NCI-H2171 treated with DMSO at 0.1 percent for 48 hours (cell line): ENCODE data around the gene TPRG1L.

ENCODE experiments used
- DNase-seq: peaks from one replicate; lab custom pipeline; 2025; lab: John Stamatoyannopoulos, UW

Gene TPRG1L

DNA sequence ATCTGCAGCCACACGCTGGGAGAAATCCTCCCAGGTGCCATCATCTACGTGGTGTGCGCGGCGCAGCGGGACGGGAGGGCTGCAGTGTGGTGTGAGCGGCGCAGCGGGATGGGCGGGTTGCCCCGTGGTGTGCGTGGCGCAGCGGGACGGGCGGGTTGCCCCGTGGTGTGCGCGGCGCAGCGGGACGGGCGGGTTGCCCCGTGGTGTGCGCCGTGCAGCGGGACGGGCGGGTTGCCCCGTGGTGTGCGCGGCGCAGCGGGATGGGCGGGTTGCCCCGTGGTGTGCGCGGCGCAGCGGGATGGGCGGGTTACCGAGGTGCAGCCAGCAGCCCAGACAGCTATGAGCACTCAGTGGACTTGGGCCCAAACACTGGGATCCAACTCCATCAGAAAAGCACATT is 20.4 kb downstream of the TPRG1L start:
- DNase-seq: no peak

DNA sequence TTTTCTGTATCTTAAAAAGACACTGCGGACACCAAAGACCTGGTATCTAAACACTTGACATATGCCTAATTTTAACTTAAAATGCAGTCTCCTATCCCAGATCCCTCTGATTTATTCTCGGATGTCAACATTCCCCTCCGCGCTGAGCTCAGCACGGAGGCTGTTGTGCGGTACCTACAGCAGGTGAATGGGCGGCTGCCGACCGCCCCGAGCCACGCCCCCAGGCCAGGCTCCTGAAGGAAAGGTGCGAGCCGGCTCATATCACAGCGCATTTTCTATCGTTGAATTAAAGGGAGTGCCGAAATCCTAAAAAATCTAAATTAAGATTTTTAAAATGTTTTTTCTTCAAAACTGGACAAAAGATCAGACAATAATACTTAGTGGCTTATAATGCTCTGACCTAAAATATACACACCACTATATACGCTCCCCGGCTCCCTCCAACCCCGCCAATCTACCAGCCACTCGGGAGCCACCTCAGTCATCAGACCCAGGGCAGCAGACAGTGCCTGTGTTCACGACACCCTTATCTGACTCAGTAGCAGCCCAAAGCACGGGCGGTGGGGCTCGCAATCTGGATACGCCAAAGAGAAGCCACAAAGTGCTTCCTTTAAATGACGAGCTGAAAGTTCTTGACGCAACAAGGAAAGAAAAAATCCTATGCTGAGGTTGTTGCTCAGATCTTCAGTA is 21.0 kb downstream of the TPRG1L start:
- no peak for DNase-seq

DNA sequence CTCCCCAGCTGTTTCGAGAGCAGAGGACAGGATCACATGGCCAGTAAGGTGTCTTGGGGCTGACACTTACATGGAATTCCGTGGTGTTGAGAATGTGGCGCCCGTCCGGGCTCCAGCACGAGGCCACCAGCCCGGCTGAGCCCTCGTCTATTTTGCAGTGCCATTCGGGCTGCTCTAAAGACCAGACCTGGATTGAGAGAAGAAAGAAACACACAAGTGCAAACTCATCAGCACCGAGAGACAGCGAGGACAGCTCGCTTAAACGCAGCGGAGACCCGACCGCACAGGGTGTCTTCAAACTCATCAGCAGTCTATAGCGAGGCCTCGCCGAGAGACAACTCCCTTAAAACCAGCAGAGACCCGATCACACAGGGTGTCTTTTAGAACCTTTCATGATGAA is 21.8 kb downstream of the TPRG1L start:
- no peak for DNase-seq

DNA sequence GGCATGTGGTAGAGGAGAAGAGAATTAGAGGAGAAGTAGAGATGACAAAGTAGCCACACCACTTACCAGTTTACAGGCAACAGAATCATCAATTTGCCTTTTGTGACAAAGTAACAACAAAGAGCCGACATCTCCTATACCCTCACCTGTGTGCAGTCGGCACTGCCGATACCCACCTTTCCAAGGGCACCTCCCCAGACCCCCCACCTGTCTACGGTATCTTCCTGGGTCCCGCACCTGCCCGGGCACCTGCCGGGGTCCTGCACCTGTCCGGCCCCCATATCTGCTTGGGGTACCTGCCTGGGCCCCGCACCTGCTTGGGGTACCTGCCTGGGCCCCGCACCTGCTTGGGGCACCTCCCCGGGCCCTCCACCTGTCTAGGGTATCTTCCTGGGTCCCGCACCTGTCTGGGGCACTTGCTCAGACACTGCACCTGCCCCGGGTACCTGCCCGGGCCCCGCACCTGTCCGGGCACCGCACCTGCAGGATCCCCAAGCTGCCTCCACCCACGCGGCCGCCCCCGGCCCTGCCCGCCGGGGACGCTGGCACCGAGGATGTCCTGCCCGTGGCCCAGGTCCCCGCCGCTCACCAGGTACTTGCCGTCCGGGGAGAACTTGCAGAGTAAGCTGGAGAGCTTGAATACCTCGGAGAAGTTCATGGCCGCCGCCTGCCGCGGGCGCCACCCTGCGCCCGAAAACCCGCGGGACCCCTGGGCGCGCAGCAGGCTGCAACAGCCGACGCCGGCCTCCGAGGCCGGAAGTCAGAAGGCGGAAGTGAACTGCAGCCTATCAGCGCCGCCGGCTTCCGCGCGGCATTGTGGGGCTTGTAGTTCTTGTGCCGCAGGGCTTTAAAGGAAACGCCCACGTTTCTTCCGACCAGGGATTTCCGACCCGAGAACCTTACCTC is 24.8 kb downstream of the TPRG1L start, which contains the start of gene WRAP73:
Gene WRAP73, minus strand, starts transcription at position 762 of the 906 bp plus-strand sequence. Its CDS starts 104 bp downstream, at position 658.
- DNase-seq: peak; percentile 93

DNA sequence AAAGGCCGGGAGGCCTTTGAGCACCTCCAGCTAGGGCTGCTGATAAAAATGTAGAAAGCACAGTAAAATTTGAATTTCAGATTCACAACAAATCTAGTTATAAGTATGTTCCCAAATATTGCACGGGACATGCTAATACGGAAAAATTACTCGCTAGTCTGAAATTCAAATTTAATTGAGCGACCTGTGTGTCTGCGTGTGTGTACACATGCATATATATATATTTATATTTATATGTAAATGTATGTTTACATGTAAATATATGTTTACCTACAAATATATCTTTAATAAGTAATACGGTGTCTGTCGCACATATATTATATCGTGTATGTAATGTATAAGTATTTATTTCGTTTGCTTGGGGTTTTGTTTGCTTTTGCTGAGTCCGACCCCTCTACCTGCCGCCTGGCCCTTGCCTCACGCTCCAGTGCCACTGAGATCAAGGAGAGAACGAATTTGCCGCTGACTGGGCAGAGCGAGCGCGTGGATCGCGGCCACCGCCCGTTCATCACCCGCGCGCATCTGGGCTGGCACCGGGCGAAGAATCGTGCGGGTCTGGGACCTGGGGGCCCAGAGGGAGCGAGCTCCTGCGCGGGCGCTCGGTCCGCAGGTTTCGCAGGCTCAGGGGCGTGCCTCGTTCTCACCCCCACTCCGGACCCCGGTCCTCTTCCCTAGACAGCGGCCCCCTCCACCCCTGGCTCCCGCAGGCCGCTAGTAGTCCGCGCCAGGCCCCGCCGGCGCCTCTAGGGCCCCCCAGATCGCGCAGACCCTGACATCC is 25.6 kb downstream of the TPRG1L start:
- DNase-seq: no peak

DNA sequence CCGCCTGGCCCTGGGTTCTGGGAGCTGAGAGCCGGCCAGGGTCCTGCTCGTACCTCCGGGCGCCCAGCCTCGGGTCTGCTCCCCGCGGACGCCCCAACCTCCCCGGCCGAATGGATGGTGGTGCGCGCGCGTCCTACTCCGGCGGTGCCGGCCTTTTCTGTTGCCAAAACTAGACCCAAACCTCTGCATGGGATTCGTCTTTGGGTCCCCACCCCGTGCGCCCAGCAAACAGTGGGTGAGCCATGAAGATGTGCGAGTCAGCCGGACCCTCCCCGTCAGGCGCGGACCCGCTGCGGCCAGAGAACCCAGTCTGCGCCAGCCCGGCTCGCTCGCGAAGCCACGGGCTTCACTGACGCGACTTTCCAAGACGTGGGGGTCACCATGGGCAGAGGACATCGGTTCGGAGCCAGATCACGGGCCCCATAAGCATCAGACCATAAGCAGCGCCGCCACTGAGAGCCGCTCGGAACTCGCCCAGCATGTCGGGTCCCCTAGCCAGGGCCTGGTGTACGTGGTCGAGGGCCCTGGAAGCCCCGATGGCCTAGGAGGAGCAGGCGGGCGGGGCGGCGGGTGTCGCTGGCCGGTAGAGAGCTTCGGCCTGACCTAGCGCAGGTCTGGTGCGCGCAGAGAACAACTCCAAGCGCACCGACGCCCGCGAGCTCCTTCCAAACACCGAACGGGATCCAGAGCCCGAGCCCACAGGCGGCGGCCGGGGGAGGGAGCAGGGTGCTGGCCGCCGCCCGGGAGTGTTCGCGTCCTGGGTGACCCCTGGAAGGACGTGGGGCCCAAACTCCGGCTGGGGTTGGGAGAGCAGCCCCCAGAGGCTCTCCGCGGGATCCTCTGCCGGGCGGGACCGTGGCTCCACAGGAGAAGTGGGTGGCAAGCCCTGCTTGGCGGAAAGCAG is 26.5 kb downstream of the TPRG1L start:
- DNase-seq: no peak

DNA sequence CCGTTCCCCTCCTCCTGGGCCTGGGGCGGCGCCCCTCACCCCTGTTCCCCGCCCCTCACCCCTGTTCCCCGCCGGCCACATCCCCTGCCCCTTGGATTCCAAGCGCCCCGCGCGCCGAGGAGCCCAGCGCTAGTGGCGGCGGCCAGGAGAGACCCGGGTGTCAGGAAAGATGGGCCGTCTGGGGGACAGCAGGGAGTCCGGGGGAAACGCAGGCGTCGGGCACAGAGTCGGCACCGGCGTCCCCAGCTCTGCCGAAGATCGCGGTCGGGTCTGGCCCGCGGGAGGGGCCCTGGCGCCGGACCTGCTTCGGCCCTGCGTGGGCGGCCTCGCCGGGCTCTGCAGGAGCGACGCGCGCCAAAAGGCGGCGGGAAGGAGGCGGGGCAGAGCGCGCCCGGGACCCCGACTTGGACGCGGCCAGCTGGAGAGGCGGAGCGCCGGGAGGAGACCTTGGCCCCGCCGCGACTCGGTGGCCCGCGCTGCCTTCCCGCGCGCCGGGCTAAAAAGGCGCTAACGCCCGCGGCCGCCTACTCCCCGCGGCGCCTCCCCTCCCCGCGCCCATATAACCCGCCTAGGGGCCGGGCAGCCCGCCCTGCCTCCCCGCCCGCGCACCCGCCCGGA is 27.2 kb downstream of the TPRG1L start, which contains the start of gene TP73:
Gene TP73, plus strand, starts transcription at position 587 of the 618 bp plus-strand sequence. CDS start 29,850 bp downstream, outside the sequence.
- peak; percentile 72 for DNase-seq

DNA sequence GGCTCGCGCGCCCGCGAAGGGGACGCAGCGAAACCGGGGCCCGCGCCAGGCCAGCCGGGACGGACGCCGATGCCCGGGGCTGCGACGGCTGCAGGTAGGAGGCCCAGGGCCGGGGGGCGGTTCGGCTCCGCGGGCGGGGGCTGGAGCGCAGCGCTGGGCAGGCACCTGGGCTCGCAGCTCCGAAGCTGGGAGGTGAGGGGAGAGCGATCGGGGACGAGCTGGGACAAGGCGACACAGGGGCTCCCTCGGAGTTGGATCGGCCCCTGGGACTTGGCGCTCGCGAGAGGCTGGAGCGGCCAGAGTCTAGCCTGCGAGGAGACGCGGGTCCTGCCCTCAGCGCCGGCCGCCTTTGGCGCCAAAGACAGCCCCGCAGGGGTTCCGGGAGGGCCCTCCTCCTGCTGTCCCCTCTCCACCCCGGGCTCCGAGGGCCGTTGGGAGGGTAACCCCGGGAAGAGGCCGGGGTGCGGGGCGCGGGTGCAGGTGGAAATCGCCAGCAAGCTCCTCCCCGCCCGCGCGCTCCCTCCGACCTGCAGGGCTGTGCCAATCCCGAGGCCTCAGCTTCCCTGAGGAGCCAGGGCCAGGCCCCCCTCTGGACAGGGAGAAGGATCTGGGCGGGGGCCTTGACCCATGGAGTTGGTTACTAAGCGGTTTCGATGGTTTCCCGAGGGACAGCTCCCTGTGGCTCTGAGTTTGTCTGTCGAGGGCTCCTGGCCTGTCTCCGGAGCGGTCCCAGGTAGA is 27.9 kb downstream of the TPRG1L start:
- peak; percentile 29 for DNase-seq

DNA sequence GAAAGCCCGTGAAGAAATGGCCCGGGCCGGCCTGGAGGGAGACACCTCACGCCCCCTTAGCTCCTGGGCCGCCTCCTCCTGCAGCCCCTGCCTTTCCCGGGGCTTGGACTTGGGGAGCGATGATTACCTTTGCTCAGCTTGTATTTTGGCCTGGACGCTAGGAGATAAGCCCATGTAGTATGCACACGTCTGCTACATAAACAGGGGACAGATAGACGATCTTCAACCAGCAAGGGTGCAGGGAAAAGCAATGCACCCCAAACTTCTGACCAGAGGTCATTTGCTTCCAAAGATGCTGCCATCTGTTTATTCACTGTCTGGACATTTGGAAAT is 28.4 kb downstream of the TPRG1L start:
- DNase-seq: no peak

DNA sequence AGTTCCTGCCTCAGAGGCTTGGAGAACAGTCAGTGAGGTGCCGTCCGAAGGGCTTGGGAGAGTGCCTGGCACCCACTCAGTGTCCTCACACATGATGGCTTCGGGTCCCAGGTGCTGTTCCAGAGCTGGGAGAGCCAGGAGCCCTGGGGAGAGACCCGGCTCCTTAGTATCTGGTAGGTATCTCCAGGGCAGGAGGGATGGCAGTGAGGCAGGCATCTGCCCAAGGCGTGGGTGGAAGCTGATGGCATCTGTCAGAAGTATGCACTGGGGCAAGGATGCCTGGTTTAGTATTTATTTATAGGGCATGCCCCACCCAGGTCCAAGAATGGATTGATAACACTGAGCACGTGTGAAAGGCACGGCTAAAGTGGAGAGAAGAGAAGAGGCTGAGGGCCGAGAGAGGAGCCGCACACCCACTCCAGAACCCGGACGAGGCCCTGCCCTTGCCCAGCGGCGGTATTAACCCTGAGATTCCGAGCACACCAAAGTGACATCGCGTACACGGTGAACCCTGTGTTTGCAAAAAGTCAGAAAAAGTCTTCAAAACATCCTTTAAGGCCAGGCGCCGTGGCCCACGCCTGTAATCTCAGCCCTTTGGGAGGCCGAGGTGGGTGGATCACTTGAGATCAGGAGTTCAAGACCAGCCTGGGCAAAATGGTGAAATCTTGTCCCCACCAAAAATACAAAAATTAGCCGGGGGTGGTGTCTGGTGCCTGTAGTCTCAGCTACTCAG is 29.9 kb downstream of the TPRG1L start:
- DNase-seq: no peak

DNA sequence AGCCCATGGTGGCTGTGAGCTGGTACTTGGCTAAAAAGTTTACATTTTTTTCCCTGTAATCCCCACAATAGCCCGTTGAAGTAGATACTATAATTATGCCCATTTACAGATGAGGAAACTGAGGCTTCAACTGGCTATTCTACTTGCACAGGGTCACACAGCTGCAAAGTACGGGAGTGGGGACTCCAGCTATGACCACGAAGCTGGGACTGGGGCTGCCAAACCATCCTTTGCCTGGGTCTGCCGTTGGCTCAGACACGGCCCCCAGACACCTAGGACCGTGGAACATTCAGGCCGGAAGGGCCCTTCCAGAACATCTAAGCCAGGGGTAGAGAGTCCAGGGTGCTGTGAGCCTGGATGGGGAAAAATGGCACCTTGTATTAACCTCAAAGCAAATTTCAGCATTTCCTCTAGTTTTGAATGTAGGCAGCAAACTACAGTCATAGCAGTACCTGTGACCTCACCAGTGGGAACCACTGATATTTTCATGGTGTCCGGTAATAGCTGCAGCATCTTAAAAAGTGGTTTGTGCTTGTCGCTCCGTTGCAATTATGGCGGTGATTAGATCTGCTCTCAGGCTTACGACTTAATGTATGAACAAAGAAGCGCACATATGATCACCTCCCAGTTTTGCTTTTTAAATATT is 31.8 kb downstream of the TPRG1L start:
- DNase-seq: no peak

DNA sequence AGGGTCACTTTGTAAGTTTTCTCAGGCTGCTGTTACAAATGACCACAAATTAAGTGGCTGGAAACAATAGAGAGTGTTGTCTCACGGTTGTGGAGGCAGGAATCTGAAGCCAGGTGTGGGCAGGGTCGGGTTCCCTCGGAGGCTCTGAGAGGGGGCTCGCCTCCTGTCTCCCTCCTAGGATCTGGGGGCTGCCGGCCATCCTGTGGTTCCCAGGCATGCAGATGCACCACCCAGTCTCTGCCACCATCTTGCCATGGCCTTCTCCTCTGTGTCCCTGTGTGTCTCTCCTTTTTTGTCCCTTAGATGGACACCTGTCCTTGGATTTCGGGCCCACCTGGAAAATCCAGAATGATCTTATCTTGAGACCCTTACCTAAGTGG is 32.3 kb downstream of the TPRG1L start:
- no peak for DNase-seq

DNA sequence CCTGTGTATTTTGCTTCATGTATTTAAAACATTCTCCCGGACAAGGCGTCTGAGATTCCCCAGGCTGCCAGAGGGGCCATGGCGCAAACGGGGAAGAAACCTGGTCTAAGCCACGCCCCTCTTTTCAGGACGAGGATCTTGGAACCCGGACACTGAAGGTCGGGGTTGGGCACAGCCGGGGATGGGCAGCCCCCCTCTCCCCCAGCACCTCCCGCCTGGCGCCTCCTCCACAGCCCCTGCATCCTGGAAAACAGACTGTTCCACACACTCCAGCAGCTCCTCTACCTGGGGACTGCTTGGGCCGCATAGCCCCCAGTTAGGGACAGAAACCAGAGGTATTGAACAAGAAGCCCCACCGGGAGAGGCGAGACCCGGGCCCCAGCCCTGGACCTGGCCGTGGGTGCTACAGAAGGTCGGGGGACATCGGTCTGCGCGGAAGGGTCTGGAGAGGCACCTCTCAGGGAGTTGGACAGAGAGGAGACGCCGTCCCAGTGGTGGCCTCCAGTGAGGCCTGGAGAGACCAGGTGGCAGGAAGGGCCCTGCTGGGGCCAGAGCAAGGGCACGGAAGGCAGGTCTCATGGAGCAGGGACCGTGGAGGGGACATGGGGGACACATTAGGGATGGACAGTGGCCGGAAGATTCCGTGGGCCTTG is 32.9 kb downstream of the TPRG1L start:
- DNase-seq: no peak

DNA sequence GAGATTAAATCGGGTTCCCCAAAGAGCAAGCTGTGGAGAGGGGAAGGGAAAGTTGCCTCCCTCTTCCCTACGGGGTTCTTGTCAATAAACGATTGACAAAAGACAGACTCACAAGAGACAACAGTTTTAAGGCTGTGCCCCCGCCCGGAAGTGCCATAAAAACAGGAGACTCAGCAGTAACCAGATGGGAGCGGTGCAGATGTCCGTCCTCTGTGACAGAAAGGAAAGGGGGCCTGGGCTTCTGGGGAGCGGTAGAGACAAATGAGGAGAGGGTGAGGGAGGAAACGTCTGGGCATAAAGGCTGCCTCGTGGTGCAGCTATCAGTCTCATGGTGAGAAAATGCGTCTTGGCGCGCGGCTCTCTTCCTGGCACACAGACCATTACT is 33.4 kb downstream of the TPRG1L start:
- peak; percentile 40 for DNase-seq

DNA sequence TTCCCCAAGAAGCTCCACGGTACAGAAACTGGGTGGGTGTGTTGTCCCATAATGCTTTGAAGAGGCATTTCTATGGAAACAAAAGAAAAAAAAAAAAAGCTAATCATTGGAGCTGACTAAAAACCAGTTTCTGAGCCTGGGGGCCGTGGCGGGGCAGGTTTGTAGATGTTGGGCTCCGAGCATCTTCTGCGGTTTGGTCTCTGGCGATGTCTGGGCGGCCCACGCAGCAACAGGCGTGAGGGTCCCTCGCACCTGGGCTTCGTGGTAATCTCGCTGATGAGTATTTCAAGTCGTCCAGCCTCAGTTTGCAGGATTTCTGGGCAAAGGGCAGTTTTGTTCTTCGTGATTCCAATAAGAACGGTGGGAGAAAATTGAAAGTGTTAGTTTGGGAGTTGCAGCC is 34.3 kb downstream of the TPRG1L start:
- no peak for DNase-seq

DNA sequence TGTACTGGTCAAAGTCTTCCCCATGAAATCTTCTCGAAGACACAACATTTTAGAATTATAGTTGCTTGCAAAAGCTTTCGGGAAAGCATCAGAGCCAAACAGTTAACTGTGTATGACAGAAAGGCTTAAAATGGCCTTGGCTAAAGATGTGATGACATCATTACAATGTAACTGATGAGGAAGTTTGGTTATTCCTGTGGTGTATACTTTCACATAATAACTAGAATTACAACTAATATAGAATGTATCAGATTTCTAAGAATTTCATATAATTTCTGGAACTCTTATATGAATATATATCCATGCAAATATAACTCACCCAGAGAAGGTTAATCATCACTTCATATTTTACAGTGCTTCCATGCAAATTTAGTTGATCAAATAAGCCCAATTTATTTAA is 35.9 kb downstream of the TPRG1L start:
- no peak for DNase-seq

DNA sequence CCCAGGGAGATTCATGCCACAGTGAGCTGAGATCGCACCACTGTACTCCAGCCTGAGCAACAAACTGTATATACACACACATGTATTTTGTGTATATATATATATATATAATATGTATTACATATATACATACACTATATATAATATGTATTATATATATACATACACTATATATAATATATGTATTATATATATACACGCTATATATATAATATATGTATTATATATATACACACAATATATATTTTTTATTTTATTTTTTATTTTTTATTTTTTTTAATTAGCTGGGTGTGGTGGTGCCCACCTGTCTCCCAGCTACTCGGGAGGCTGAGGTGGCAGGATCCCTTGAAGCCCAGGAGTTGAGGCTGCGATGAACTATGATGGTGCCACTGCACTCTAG is 36.8 kb downstream of the TPRG1L start:
- no peak for DNase-seq

DNA sequence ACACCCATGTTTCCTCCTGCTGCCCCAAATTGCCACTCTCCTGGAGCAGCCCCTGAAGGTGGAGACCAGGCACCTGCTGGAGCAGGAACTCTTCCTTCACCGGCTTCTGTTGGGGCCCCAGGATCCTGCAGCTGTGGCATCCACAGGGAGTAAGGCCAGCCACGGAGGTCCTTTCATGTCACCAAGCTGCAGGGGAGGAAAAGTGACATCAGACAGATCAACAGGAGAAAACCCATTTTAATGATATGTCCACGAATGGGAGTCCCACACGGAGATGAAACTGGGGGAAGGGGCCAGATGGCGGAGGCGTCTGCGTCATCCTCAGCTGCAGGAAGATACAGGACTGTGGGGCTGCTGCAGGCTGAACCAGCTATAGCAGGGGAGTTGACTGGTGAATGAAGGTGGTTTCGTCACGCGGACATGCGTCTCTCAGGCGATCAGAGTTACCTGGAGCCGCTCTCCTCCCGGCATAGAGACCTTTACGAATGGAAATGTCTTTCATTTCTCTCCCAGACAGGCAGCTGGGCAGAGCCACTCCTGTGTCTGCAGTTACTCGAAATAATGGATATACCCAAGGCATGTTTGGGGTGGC is 37.4 kb downstream of the TPRG1L start:
- peak; percentile 64 for DNase-seq
